Muscle of leg (tissue), 11 donors: ENCODE results near the gene HEG1. TPM values are rescaled to one million over a fixed set of nuclear protein-coding genes. Genes with fewer than 3 reads are reported as not detected.
"Not testable (repeated sequence)": the region's sequence is repeated elsewhere in the genome, so short reads cannot be mapped to it uniquely, and the experiment has no call there.

Experiments
- DNase-seq: peaks from one replicate; pipeline ENCODE4 v3.0.0; 2013
- H3K27ac ChIP-seq: one replicate; pipeline ENCODE4 v1.5.1; 2013; ENCODE audit warnings: mild to moderate bottlenecking, low read length, control low read depth
- H3K27me3 ChIP-seq: one replicate; pipeline ENCODE4 v1.6.1; 2013; ENCODE audit warnings: low read length; ENCODE audit not compliant: control insufficient read depth, insufficient read depth
- H3K36me3 ChIP-seq: one replicate; pipeline ENCODE4 v1.6.1; 2013; ENCODE audit warnings: low read length; ENCODE audit not compliant: control insufficient read depth, insufficient read depth
- H3K4me1 ChIP-seq: one replicate; pipeline ENCODE4 v1.6.1; 2013; ENCODE audit warnings: low read length; ENCODE audit not compliant: control insufficient read depth, insufficient read depth
- H3K4me3 ChIP-seq: one replicate; pipeline ENCODE4 v1.5.1; 2013; ENCODE audit warnings: low read length, control low read depth
- H3K9me3 ChIP-seq: replicated peaks from 2 replicates; pipeline ENCODE4 v1.6.1; 2013; ENCODE audit warnings: low read depth, low read length; ENCODE audit not compliant: control insufficient read depth
- WGBS: methylation state at CpG from one replicate; pipeline ENCODE4 v1.1.5; 2013; ENCODE audit warnings: missing lambda C conversion rate; ENCODE audit not compliant: insufficient coverage; 5-methylcytosine and 5-hydroxymethylcytosine counted together
- polyA plus RNA-seq, 8 donors: library from polyadenylated mRNA; unstranded; fragments of 120-200 nt; gene quantifications; one replicate each; pipeline versions ENCODE4 v1.2.1 to v1.2.3, GENCODE V29; 2013; ENCODE audit warnings: inconsistent platforms in 1 of 8, low replicate concordance in 1 of 8; ENCODE audit not compliant: insufficient read length in 8 of 8, insufficient read depth in 1 of 8
- total RNA-seq: library from RNA; stranded (reverse); fragments of 120-200 nt; gene quantifications from one replicate; pipeline ENCODE4 v1.2.4, GENCODE V29; 2013

Gene HEG1
- total and polyA plus RNA-seq, 9 donors = 19.3 to 43.4 (median 30.8) TPM

DNA sequence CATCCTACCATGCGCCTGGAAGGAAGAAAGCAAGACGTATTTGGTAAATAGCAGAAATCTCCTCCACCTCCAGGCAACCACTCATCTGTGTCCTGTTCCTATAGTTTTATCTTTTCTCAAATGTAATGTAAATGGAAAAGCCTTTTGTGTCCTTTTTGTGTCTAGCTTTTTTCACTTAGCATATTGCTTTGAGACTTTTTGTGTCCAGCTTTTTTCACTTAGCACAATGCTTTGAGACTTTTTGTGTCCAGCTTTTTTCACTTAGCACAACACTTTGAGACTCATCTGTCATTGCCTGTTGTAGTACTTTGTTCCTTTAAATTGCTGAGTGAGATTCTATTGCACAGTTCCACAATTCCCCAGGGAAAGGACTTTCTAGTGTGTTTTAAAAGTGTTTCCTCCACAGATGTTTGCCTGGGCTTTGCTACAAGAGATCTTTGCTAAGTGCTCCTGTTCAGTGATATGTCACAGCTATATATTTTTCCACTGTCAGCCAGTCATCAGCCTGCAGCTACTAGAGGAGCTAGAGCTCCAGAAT lies 93.3 kb downstream of the HEG1 start:
- WGBS = no CpG with 5 or more reads among the region's 2 CpGs
- Histone ChIP-seq H3K36me3 (no peaks in the 10 kb centered on the region), H3K27ac (no peak overlapping the region), H3K4me3 (no peak overlapping the region), H3K27me3 (no peaks in the 10 kb centered on the region), H3K4me1 (no peaks in the 10 kb centered on the region), H3K9me3 (no peaks in the 10 kb centered on the region)
- peak; percentile 24 for DNase-seq

DNA sequence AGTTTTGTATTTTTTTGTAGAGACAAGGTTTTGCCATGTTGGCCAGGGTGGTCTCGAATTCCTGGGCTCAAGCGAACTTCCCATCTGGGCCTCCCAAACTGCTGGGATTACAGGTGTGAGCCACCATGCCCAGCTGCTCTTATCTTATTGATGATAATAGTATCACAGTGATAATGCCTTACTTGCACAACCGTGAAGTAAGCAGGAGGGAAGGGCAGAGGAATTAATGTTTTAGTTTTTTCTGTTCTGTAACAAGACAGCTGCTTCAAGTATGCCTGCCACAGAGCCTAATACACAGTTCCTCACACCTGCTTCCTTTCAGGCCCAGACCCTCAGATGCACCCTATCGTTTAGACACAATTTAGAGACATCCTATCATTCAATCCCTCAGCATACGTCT lies 95.1 kb downstream of the HEG1 start:
- Histone ChIP-seq H3K4me1 (no peaks in the 10 kb centered on the region), H3K27ac (no peak overlapping the region), H3K36me3 (no peaks in the 10 kb centered on the region), H3K4me3 (no peak overlapping the region), H3K9me3 (no peaks in the 10 kb centered on the region), H3K27me3 (no peaks in the 10 kb centered on the region)
- WGBS = no CpG with 5 or more reads among the region's 5 CpGs
- no peak for DNase-seq

DNA sequence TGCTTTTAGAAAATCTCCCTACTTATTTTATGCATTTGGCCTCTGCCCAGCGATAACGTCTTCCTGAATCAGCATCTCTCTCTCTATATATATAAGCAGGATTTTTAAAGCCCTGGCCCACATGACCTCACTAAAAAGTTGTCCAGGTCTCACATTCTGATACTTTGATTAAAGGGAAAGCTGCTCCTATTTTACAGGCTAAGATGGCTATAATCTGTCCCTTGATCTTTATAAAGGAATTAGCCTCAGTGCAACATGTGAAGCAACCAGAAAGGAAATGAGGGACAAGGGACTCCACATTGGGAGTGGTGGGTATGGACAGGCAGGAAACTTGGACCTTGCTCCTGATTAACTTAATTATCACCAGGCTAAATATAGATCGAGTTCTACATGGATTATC lies 95.7 kb downstream of the HEG1 start:
- H3K9me3 ChIP-seq = no peaks in the 10 kb centered on the region
- WGBS = no CpG with 5 or more reads among the region's 3 CpGs
- DNase-seq = no peak
- no peak overlapping the region for H3K4me3 ChIP-seq
- no peaks in the 10 kb centered on the region for H3K4me1 ChIP-seq
- no peaks in the 10 kb centered on the region for H3K27me3 ChIP-seq
- no peak overlapping the region for H3K27ac ChIP-seq
- no peaks in the 10 kb centered on the region for H3K36me3 ChIP-seq

DNA sequence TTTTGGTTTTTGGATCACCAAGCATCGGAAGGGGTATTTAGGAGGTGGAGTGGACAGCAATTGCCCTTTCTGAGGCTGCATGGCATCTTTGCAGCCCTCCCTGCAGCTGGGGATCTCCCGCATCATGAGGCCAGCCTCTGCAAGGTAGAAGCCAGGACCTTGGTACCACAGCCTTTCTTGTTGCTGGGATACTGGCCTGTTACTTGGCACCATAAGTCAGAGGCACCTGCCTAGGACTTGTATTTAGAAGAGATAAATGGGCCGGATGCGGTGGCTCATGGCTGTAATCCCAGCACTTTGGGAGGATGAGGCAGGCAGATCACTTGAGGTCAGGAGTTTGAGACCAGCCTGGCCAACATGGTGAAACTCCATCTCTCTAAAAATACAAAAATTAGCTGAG lies 97.8 kb downstream of the HEG1 start:
- not testable (repeated sequence) for H3K4me3 ChIP-seq, H3K36me3 ChIP-seq, H3K27me3 ChIP-seq, H3K27ac ChIP-seq, H3K4me1 ChIP-seq, H3K9me3 ChIP-seq, DNase-seq
- WGBS = 92% methylated on average over 3 of the region's 4 CpGs

DNA sequence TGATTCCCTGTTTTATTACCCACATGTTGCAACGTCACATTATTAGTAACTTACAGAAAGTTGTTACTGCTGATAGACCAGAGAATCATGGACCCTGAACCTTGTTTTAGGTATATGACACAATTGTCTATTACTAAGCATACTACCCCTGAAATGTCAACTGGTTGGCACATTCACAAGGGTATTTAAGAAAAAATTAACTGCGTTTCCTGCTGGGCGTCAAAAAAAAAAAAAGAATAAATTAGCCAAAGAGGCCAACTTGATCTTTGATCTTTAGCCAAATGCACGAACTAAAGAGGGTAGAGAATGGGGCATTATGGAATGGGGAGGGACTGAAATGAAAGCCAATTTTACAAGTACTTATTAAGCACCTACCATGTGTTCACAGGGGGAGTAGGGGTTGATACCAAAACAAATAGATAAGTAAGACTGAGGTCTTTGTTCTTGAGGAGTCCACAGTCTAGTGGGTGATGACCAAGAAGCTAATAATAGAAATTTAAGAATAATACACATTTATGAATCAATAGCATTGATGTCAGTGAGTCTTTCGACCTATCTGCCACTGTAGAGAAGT lies 103.4 kb downstream of the HEG1 start:
- H3K27me3 ChIP-seq = no peaks in the 10 kb centered on the region
- no CpG with 5 or more reads among the region's 5 CpGs for WGBS
- no peak overlapping the region for H3K27ac ChIP-seq
- H3K4me1 ChIP-seq = no peaks in the 10 kb centered on the region
- H3K36me3 ChIP-seq = no peaks in the 10 kb centered on the region
- no peaks in the 10 kb centered on the region for H3K9me3 ChIP-seq
- no peak for DNase-seq
- no peak overlapping the region for H3K4me3 ChIP-seq

DNA sequence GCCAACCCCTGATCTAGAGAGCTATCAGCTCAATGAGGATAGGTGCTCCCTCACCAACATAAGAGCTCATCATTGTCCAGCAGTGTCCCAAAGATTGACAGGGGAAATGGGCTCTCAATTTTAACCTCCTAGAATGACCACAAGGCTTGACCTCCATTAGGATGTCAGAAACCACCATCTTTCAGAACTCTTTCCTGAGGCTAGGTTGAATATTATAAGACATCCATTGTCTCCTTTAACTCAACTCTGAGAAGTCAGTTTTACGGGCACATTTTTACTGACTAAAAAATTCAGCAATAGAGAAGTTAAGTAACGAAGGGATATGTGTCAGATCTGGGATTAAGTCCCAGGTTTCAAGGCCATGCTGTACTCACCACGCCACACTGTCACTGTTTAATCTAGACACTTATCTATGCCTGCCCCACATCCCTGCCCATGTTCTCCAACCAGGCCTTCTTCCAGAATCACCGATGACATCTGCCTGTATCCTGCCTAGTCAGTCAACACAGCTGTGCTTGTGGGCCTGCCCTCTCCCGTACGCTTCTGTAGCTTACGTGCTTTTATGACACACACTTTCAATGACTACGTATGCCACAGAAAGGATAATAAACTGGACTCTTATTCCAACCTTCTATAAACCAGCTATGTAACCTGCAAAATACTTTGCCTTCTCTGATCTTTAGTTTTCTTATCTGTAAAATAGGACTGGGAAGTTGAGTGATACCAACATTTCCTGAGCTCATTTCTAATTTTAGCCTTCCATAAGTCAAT lies 104.1 kb downstream of the HEG1 start:
- H3K36me3 ChIP-seq = no peaks in the 10 kb centered on the region
- no peaks in the 10 kb centered on the region for H3K27me3 ChIP-seq
- no peak overlapping the region for H3K4me3 ChIP-seq
- H3K9me3 ChIP-seq = no peaks in the 10 kb centered on the region
- WGBS = 81% methylated on average over 5 of the region's 8 CpGs
- H3K4me1 ChIP-seq = no peaks in the 10 kb centered on the region
- no peak for DNase-seq
- no peak overlapping the region for H3K27ac ChIP-seq

DNA sequence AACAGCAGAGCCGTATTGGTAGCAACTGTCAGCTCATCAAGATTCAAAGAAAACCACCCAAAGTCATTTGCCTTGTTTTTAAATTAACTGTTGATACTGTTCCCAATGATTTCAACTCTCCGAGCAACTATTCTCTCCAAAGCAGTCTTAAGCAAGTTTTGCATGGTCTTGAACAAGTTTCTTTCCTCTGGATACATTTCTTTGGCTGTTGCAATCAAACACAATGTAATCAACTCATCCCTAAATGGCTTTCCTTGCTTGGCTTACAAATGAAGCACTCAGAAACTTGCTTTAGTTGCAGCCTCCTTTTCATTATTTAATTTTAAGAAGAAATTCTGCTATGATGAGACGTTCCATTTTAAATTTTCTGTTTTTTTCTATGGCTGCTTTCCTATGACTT lies 105.8 kb downstream of the HEG1 start:
- H3K27ac ChIP-seq = no peak overlapping the region
- no peak for DNase-seq
- no peaks in the 10 kb centered on the region for H3K27me3 ChIP-seq
- no peaks in the 10 kb centered on the region for H3K36me3 ChIP-seq
- H3K9me3 ChIP-seq = no peaks in the 10 kb centered on the region
- no peaks in the 10 kb centered on the region for H3K4me1 ChIP-seq
- WGBS = 83% methylated on average over 2 of the region's 3 CpGs
- H3K4me3 ChIP-seq = no peak overlapping the region

DNA sequence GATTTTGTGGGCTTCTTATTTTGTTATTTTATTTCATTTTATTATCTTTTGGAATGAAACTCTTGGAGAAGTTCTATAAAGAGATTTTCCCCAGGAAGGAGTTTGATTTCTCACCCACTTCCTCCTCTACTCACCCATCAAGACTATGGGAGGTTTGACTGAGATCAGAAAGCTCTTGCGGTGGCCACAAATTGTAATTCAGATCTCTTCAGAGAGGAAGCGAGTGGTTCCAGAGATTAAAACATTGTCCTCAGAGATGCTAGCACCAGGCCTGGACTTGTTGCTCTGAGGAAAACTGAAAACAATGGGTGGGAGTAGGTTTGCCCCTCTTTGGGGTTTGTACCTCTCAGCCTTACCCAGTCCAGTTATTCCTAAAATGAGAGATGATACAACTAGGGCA lies 113.2 kb downstream of the HEG1 start:
- Histone ChIP-seq H3K4me1 (no peaks in the 10 kb centered on the region), H3K9me3 (no peaks in the 10 kb centered on the region), H3K27me3 (no peaks in the 10 kb centered on the region), H3K27ac (no peak overlapping the region), H3K36me3 (no peaks in the 10 kb centered on the region), H3K4me3 (no peak overlapping the region)
- 100% methylated on average over 1 of the region's 2 CpGs for WGBS
- DNase-seq = no peak

DNA sequence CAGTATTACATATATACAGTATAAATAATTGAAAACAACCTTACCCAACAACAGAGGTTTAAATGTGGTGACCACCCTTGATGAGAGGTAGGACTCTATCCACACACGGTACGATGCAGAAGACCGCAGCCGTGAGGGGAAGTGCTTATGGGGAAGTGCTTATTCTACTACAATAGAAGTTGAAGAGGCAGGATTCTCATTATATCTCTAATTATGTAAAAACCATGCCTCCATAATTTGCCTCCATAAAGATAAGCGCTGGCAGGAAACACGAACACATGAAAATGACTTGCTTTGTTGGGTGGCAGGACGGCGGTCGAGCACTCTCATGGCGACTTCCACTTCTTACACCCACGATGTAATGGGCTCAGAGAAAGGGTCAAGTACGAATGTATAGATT lies 114.0 kb downstream of the HEG1 start:
- WGBS = no CpG with 5 or more reads among the region's 12 CpGs
- DNase-seq = no peak
- H3K27ac ChIP-seq = no peak overlapping the region
- no peaks in the 10 kb centered on the region for H3K4me1 ChIP-seq
- no peak overlapping the region for H3K4me3 ChIP-seq
- no peaks in the 10 kb centered on the region for H3K27me3 ChIP-seq
- H3K36me3 ChIP-seq = no peaks in the 10 kb centered on the region
- H3K9me3 ChIP-seq = peaks cover 2% of the 10 kb centered on the region

DNA sequence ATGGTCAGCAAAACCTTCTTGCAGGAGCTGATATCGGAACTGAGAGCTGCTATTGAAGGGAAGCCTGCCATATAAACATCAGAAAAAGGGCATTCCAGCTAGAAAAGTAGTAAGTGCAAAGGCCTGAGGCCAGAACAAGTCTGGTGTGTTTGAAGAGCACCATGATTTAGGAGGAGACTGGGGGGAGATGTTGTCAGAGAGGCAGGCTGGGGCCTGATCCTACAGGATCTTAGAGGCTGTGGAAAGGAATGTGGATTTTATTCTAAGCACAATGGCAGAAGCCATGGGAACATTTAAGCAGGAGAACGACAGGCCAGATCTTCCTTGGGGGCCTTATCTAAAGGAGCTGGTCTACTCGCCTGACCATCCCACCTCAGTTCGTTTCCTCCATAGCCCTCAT lies 116.1 kb downstream of the HEG1 start:
- Histone ChIP-seq H3K9me3 (peaks cover 2% of the 10 kb centered on the region), H3K27me3 (no peaks in the 10 kb centered on the region), H3K4me3 (no peak overlapping the region), H3K36me3 (no peaks in the 10 kb centered on the region), H3K4me1 (no peaks in the 10 kb centered on the region), H3K27ac (no peak overlapping the region)
- no peak for DNase-seq
- 82% methylated on average over 4 of the region's 4 CpGs for whole genome bisulfite sequencing
